Measurements from ENCODE around the gene RASD2.

The RASD2 gene

DNA sequence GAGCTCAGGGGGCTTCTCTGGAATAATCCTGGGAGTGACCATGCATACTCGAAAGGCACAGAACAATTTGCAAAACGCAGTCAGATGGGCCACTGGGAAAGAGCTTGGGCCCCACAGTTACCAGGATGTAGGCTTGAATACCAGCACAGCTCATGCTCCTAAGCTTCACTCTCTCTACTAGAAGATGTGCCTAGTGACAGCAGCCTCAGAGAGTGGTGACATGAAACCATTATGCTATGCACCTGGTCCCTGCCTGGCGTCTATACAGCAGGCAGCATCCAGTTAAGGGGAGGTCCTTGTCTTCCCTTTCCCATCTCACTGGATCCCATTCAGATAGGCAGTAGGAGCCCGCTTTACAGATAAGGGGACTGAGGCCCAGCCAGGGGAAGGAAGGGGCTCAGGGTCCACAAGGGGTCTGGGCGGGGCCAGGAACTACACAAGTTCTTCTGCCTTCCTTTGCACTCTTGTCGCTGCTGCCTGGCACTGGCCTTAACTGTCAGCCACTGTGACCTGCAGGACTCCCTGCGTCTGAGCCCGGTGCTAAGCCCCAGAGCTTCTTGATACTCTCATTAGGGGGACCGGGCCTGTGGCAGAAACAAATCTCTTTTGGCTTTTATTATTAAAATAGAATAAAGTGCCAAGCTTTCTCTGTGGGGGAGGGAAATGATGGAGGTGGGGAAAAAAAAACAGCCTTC, 21.2 kb upstream of the RASD2 start:
- Histone ChIP-seq H3K9me2 (replicated peaks; ENCODE audit: low read depth, low read length) (no peaks in the 10 kb centered on the region), H3K4me2 (ENCODE audit: low read depth, low read length, poor library complexity, severe bottlenecking) (no peak overlapping the region), H3K4me1 (ENCODE audit: insufficient read depth, low read length, poor library complexity, severe bottlenecking) (no peaks in the 10 kb centered on the region), H3K27me3 (ENCODE audit: insufficient read depth, low read length, poor library complexity, severe bottlenecking) (no peaks in the 10 kb centered on the region), H3K79me2 (ENCODE audit: insufficient read depth, low read length) (no peaks in the 10 kb centered on the region), H3F3A (ENCODE audit: low read depth) (no peaks in the 10 kb centered on the region), H3K9ac (ENCODE audit: low read depth, low read length, poor library complexity, severe bottlenecking) (no peak overlapping the region), H2AFZ (ENCODE audit: low read length) (no peak overlapping the region), H4K20me1 (ENCODE audit: insufficient read depth, low read length, poor library complexity, severe bottlenecking) (no peaks in the 10 kb centered on the region), H3K9me3 (ENCODE audit: insufficient read depth, low read depth, low read length) (no peaks in the 10 kb centered on the region), H3K4me3 (ENCODE audit: low read length, poor library complexity, severe bottlenecking) (no peak overlapping the region), H3K36me3 (ENCODE audit: insufficient read depth, low read length) (no peaks in the 10 kb centered on the region)
- no peak for TF ChIP-seq EZH2phosphoT487 (IDR thresholded peaks at IDR 0.05; ENCODE audit: borderline replicate concordance)
- TF ChIP-seq, protein P1, sequence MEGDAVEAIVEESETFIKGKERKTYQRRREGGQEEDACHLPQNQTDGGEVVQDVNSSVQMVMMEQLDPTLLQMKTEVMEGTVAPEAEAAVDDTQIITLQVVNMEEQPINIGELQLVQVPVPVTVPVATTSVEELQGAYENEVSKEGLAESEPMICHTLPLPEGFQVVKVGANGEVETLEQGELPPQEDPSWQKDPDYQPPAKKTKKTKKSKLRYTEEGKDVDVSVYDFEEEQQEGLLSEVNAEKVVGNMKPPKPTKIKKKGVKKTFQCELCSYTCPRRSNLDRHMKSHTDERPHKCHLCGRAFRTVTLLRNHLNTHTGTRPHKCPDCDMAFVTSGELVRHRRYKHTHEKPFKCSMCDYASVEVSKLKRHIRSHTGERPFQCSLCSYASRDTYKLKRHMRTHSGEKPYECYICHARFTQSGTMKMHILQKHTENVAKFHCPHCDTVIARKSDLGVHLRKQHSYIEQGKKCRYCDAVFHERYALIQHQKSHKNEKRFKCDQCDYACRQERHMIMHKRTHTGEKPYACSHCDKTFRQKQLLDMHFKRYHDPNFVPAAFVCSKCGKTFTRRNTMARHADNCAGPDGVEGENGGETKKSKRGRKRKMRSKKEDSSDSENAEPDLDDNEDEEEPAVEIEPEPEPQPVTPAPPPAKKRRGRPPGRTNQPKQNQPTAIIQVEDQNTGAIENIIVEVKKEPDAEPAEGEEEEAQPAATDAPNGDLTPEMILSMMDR (conservative IDR thresholded peaks at IDR 0.05; ENCODE audit: low read length): no peak

DNA sequence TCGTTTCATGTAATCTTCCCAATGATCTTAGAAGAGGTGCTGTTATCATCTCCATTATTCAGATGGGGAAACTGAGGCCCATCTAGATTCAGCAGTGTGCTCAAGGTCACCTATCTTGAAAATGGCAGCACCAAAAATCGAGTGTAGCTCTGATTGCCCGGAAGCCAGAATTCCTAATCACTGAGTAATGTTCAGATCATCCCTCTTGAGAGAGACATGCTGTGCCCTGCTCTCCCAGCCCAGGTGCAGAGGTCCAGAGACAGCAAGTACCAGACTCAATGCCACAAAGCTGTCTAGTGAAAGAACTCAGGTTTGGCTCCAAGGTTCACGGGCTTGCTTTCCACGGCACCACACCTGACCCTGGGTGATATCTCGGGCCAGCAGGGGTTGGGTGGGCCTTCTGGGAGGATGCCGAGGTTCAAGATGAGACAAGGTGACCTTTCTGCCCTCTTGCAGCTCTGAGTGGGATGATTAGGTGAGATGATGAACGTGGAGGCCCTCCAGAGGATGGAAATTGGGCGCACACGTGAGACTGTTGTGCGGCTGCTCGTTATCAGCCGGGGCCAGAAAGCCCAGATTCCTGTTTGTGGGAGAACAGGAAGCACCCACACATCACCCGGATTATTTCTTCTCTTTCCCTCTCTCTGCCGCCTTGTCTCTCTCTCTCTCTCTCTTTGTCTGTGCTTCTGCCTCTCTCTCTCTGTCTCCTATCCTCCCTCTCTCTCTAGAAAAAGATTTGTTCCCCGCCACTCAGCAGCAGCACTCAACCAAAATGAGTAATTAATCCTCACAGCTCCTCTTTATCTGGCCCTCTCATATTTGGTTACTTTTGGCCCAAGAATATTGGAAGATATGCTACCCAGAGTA, 19.0 kb upstream of the RASD2 start:
- no peak overlapping the region for H3K9ac ChIP-seq (ENCODE audit: low read depth, low read length, poor library complexity, severe bottlenecking)
- H3K4me2 ChIP-seq (ENCODE audit: low read depth, low read length, poor library complexity, severe bottlenecking): no peak overlapping the region
- H3K9me3 ChIP-seq (ENCODE audit: insufficient read depth, low read depth, low read length): no peaks in the 10 kb centered on the region
- H3K79me2 ChIP-seq (ENCODE audit: insufficient read depth, low read length): no peaks in the 10 kb centered on the region
- no peaks in the 10 kb centered on the region for H4K20me1 ChIP-seq (ENCODE audit: insufficient read depth, low read length, poor library complexity, severe bottlenecking)
- no peaks in the 10 kb centered on the region for H3K9me2 ChIP-seq (replicated peaks; ENCODE audit: low read depth, low read length)
- no peaks in the 10 kb centered on the region for H3K36me3 ChIP-seq (ENCODE audit: insufficient read depth, low read length)
- H3K4me3 ChIP-seq (ENCODE audit: low read length, poor library complexity, severe bottlenecking): no peak overlapping the region
- H3K4me1 ChIP-seq (ENCODE audit: insufficient read depth, low read length, poor library complexity, severe bottlenecking): no peaks in the 10 kb centered on the region
- H2AFZ ChIP-seq (ENCODE audit: low read length): no peak overlapping the region
- TF ChIP-seq, protein P1 (conservative IDR thresholded peaks at IDR 0.05; ENCODE audit: low read length): no peak
- no peak for TF ChIP-seq EZH2phosphoT487 (IDR thresholded peaks at IDR 0.05; ENCODE audit: borderline replicate concordance)
- H3K27me3 ChIP-seq (ENCODE audit: insufficient read depth, low read length, poor library complexity, severe bottlenecking): no peaks in the 10 kb centered on the region
- no peaks in the 10 kb centered on the region for H3F3A ChIP-seq (ENCODE audit: low read depth)

DNA sequence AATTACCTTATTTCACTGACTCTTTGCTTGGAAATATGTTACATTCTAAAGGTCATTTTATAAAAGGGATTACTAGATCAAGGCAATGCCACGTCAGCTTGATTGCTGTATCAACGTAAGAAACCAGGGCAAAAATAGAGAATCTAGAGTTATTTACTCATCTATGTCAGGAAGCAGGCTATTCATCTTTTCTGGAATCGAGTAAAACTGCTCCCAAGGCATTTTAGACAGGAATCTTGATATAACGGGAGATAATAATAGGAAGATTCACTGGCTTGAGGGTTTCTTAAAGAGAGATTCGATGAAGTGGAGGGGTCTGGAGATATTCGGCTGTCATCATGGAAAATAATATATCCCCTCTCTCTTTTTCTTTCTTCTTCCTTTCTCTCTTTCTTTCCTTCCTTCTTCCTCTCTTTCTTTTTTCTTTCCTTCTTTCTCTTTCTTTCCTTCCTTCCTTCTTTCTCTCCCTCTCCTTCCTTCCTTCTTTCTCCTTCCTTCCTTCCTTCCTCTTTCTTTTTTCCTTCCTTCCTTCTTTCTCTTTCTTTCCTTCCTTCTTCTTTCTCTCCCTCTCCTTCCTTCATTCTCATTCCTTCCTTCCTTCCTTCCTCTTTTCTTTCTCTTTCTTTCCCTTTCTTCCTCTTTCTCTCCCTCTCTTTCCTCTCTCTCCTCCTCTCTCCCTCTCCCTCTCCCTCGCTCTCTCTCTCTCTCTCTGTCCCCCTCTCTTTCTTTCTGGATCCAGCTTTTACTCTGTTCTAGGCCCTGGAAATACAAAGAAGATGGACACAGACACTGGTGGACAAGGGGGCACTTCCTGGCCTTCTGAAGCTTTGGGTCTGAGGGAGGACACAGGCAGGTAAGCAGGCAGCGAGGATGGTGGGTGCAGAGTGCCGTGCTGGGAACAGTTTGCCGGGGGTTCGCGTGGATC, 18.1 kb upstream of the RASD2 start:
- H4K20me1 ChIP-seq (ENCODE audit: insufficient read depth, low read length, poor library complexity, severe bottlenecking): no peaks in the 10 kb centered on the region
- TF ChIP-seq, protein P1 (conservative IDR thresholded peaks at IDR 0.05; ENCODE audit: low read length): no peak
- no peak for TF ChIP-seq EZH2phosphoT487 (IDR thresholded peaks at IDR 0.05; ENCODE audit: borderline replicate concordance)
- no peaks in the 10 kb centered on the region for H3K36me3 ChIP-seq (ENCODE audit: insufficient read depth, low read length)
- no peak overlapping the region for H3K9ac ChIP-seq (ENCODE audit: low read depth, low read length, poor library complexity, severe bottlenecking)
- no peaks in the 10 kb centered on the region for H3F3A ChIP-seq (ENCODE audit: low read depth)
- H2AFZ ChIP-seq (ENCODE audit: low read length): no peak overlapping the region
- H3K4me3 ChIP-seq (ENCODE audit: low read length, poor library complexity, severe bottlenecking): no peak overlapping the region
- H3K79me2 ChIP-seq (ENCODE audit: insufficient read depth, low read length): no peaks in the 10 kb centered on the region
- H3K9me3 ChIP-seq (ENCODE audit: insufficient read depth, low read depth, low read length): no peaks in the 10 kb centered on the region
- no peaks in the 10 kb centered on the region for H3K27me3 ChIP-seq (ENCODE audit: insufficient read depth, low read length, poor library complexity, severe bottlenecking)
- no peak overlapping the region for H3K4me2 ChIP-seq (ENCODE audit: low read depth, low read length, poor library complexity, severe bottlenecking)
- H3K4me1 ChIP-seq (ENCODE audit: insufficient read depth, low read length, poor library complexity, severe bottlenecking): no peaks in the 10 kb centered on the region
- no peaks in the 10 kb centered on the region for H3K9me2 ChIP-seq (replicated peaks; ENCODE audit: low read depth, low read length)

Measured in Loucy (cell line).